Measurements from ENCODE around the gene EFCAB5.
"Not testable (repeated sequence)": the region's sequence is repeated elsewhere in the genome, so short reads cannot be mapped to it uniquely, and the experiment has no call there.

EFCAB5 gene

DNA sequence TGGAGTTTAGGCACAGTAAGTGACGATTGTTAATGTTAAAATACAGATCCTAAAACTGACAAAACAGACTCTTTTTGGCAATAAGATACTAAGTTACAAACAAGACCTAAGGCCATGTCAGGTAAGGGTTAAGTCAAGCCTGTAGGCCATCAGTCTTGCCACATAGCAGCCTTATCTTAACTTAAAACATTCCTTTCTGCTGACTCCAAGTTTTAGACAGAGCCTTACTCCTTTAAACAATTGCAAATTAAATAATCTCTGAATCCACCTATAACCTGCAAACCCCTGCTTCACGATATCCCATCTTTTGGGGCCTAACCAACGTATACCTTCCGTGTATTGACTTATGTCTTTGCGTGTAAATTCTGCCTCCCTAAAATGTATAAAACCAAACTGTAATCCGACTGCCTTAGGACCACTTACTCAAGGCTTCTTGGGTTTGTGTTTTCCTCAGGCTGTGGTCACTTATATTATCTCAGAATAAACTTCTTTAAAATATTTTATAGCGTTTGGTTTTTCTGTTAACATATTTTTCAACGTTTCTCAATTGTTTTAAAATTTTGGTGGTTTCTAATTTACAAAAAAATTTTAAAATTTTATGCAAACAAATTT, 64.4 kb downstream of the EFCAB5 start:
- TF ChIP-seq POLR2A (IDR thresholded peaks at IDR 0.05; ENCODE audit: low read depth, low read length): no peak
- FAIRE-seq: no peak
- no peak for DNase-seq (ENCODE audit: insufficient read length, low spot score)

DNA sequence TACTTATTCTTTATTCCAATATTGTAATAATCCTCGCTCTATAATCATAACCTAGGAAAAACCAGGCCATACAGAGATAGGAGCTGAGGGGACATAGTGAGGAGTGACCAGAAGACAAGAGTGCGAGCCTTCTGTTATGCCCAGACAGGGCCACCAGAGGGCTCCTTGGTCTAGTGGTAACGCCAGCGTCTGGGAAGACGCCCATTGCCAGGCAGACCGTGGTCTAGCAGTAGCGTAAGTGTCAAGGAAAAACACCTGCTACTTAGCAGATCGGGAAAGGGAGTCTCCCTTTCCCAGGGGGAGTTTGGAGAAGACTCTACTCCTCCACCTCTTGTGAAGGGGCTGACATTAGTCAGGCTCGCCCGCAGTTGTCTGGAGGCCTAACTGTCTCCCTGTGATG, 70.5 kb downstream of the EFCAB5 start:
- DNase-seq (ENCODE audit: insufficient read length, low spot score); FAIRE-seq: not testable (repeated sequence)

DNA sequence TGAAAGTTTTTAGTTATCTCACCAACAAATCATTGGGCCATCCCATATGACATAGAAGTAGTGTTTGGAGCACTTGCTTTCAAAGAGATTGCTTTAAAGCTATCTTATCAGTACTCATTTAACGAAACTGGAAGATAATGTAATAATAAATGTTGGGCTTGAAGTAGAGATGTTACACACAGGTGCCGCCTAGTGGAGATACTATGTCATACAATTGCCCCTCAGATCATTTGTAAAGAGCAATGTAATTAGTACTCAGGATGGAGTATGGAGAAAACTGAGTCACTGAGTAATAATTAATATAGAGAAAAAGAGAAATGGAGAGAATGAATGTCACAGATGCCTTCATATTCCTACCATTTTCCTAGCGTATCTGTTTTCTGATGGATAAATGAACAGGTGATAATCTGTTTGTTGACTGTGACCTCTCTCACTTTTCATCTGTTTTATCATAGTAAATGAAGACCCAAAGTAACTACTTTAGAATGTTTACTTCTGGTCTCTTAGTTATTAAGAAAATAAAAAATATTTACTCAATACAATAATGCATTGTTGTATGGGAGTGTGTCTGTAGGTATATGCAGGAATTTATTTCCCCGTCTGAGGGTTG, 80.4 kb downstream of the EFCAB5 start:
- DNase-seq (ENCODE audit: insufficient read length, low spot score) (peak; percentile 1), FAIRE-seq (no peak)
- TF ChIP-seq POLR2A (IDR thresholded peaks at IDR 0.05; ENCODE audit: low read depth, low read length): no peak

DNA sequence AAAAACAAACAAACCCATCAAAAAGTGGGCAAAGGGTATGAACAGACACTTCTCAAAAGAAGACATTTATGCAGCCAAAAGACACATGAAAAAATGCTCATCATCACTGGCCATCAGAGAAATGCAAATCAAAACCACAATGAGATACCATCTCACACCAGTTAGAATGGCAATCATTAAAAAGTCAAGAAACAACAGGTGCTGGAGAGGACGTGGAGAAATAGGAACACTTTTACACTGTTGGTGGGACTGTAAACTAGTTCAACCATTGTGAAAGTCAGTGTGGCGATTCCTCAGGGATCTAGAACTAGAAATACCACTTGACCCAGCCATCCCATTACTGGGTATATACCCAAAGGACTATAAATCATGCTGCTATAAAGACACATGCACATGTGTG, 83.9 kb downstream of the EFCAB5 start:
- not testable (repeated sequence) for DNase-seq (ENCODE audit: insufficient read length, low spot score); FAIRE-seq

DNA sequence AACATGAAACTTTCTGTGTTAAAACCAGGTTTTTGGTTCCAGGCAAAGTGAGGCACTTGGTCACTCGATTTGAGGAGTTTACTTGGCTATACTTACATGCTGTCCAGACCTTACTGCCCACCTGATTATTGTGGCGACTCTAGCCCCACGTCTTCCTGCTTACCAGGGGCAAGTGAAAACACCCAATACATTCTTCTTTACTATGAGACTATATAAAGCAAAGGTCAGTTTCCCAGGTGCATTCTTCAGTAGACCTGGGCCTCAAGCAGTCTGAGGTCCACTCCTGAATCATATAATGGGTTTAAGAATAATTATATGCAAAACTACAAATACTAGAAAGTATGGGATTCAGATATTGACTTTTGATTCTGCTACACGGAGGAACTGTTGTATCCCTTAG, 86.2 kb downstream of the EFCAB5 start:
- no peak for TF ChIP-seq POLR2A (IDR thresholded peaks at IDR 0.05; ENCODE audit: low read depth, low read length)
- FAIRE-seq (no peak), DNase-seq (ENCODE audit: insufficient read length, low spot score) (no peak)

DNA sequence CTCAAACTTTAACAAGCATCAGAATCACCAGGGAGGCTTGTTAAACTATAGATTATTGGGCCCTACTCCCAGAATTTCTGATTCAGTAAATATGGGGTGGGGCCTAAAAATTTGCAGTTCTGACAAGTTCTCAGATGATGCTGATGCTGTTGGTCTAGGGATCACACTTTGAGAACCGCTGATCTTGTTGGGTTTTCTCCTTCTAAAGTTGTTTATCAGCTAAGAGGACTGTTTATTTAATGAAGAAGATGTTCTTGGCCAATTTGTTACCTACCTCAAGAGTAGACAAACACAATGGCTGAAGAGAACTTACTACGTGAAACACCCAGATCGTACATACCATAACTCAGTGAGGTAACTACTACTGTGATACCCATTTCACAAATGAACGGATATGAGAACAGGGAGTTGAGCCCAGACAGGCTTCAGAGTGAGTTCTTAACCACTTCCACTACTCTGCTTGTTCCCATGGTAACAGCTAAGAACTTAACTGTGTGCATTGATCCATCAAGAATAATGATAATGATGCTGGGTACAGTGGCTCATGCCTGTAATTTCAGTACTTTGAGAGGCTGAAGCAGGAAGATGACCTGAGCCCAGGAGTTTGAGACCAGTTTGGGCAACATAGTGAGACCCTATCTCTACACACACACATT, 89.9 kb downstream of the EFCAB5 start:
- DNase-seq (ENCODE audit: insufficient read length, low spot score) (no peak), FAIRE-seq (no peak)
- TF ChIP-seq POLR2A (IDR thresholded peaks at IDR 0.05; ENCODE audit: low read depth, low read length): no peak

DNA sequence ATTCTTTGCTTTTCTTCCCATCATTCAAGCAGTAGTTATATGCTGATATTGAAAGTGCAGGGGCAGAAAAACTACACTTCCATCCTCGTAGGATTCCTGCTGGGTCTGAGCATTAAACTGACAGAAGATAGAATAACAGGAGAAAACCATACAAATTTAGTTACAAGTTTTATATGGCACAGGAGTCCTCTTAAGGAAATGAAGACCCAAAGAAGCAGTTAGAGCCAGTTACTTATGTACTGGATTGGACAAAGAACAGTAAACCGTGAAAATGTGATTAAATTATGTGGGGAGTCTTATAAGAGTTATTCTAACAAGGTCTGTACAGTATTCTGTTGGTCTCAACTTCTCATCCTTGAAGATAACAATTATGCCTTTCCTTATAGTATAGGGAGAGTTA, 93.9 kb downstream of the EFCAB5 start:
- FAIRE-seq (no peak), DNase-seq (ENCODE audit: insufficient read length, low spot score) (no peak)
- TF ChIP-seq POLR2A (IDR thresholded peaks at IDR 0.05; ENCODE audit: low read depth, low read length): no peak

DNA sequence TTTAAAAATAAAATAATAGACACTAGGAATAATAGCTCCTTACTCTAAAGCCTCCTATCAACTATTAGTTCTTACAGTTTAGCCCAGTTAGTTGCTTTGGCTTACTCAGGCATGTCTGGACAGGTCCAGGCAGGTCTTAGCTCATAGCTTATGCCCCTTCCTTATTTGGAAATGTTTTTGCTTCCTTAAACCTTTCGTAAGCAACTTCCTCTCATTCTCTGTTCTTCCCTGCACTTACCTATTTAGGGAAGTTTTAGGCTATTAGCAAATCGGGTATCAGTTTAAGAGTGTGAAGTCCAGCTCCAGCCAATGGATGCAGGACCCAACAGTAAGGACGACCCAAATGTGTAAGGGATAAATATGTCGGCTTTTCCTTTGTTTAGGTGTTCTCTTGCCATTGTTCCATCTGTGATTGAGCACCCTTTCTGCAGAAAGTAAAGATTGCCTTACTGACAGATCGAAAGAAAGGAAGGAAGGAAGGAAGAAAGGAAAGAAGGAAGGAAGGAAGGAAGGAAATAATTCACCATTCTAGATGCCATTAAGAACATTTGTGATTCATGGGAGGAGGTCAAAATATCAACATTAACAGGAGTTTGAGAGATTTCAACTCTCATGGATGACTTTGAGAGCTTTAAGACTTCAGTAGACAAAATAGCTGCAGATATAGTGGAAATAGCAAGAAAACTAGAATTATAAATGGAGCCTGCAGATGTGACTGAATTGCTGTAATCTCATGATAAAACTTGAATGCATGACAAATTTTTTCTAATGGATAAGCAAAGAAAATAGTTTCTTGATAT, 99.5 kb downstream of the EFCAB5 start:
- FAIRE-seq; DNase-seq (ENCODE audit: insufficient read length, low spot score): not testable (repeated sequence)

DNA sequence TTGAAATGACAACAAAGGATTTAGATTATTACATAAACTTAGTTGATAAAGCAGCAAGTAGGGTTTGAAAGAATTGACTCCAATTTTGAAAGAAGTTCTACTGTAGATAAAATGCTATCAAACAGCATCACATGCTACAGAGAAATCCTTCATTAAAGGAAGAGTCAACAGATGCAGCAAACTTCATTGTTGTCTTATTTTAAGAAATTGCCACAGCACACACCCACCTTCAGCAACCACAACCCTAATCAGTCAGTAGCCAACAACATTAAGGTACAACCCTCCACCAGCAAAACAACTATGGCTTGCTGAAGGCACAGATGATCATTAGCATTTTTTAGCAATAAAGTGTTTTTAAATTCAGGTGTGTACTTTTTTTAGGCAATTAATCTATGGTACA, 100.1 kb downstream of the EFCAB5 start:
- no peak for TF ChIP-seq POLR2A (IDR thresholded peaks at IDR 0.05; ENCODE audit: low read depth, low read length)
- DNase-seq (ENCODE audit: insufficient read length, low spot score) (no peak), FAIRE-seq (no peak)

DNA sequence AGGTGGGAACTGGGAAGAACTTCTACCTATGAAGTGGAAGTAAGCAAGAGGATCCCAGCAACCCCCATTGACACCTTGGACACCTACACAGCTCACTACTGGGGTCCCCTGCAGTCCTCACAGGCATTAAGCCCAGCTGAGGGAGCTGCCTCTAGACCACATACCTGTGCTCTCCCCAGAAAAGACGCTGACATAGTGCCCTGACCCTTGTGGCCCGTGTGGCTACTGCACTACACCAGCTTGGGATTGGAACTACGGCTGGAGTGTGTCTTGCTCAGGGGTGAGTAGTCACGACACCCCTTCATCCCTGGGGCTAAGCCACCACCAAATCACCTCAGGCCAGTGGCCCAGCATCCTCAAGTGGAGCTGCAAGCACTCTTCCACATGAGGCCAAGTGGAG, 120.9 kb downstream of the EFCAB5 start:
- DNase-seq (ENCODE audit: insufficient read length, low spot score) (no peak), FAIRE-seq (no peak)
- TF ChIP-seq POLR2A (IDR thresholded peaks at IDR 0.05; ENCODE audit: low read depth, low read length): no peak

DNA sequence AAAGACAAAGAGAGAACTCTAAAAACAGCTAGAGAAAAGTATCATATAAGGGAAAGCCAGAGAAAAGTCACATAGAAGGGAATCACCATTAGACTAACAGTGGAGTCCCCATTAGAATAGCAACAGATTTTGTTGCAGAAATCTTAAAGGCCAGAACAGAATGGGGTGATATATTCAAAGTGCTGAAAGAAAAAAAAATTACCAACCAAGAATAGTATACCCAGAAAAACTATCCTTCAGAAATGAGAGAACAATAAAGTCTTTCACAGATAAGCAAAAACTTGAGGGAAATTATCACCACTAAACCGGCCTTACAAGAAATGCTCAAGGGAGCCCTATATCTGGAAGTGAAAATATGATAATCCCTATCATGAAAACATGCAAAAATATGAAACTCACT, 123.3 kb downstream of the EFCAB5 start:
- TF ChIP-seq POLR2A (IDR thresholded peaks at IDR 0.05; ENCODE audit: low read depth, low read length): no peak
- DNase-seq (ENCODE audit: insufficient read length, low spot score) (no peak), FAIRE-seq (no peak)

DNA sequence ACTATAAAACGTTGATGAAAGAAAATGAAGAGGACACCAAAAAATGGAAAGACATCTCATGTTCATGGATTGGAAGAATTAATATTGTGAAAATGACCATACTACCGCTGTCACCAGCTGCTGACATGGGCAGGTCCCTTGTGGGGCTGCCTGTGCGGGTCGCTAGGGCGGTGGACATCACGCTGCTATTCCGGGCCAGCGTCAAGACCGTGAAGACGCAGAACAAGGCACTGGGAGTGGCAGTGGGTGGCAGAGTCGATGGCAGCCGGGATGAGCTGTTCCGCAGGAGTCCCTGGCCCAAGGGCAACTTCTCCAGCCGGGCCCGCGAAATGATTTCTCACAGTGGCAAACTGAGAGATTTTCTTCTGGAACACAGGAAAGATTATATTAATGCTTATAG, 127.0 kb downstream of the EFCAB5 start:
- no peak for FAIRE-seq
- no peak for DNase-seq (ENCODE audit: insufficient read length, low spot score)
- TF ChIP-seq POLR2A (IDR thresholded peaks at IDR 0.05; ENCODE audit: low read depth, low read length): no peak

DNA sequence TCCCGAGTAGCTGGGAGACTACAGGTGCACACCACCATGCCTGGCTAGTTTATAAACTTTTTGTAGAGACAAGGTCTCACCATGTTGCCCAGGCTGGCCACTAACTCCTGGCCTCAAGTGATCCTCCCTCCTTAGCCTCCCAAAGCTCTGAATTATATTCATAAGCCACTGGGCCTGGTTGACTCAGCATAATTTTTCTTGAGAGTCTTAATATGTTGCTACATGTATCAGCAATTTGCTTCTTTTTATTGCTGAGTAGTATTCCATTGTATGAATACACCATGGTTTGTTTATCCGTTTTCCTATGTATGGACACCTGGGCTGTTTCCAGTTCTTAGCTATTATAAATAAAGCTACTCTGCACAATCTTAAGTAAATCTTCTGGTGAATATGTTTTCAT, 132.8 kb downstream of the EFCAB5 start:
- FAIRE-seq (no peak), DNase-seq (ENCODE audit: insufficient read length, low spot score) (no peak)
- no peak for TF ChIP-seq POLR2A (IDR thresholded peaks at IDR 0.05; ENCODE audit: low read depth, low read length)

DNA sequence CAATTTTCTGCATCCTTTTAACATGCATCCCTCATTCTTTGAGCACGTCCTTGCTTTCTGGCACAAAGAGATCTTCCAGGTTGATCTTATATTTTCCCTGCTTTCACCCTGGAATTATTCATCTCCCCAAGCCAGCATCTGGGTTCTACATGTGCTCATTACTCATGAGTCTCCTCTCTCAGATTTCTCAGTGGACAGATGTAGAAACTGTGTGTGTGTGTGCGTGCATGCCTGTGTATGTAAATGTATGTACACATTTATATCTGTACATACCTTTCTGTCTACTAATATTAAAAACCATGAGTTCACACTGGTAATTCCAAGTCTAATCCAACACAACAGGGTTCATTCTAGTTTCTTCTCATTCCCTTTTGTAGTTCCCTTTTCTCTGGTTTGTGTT, 133.3 kb downstream of the EFCAB5 start:
- FAIRE-seq (no peak), DNase-seq (ENCODE audit: insufficient read length, low spot score) (no peak)
- no peak for TF ChIP-seq POLR2A (IDR thresholded peaks at IDR 0.05; ENCODE audit: low read depth, low read length)

DNA sequence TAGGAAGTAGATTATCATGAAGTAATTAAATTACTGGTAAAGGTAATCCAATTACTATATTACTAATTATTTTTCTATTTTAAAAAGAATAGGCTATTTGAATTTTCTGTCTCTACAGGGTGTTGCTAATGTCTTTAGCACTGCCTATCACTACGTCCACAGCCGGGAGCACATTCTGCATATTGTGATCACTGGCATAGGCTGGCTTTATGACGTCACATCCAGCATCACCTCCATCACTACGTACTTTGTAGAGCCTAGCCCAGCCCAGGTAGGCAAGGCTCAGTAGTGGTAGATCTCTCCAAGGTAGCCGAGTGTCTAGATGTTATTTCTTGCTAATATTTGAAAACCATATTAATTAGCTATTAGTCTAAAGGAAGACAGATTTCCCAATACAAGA, 141.3 kb downstream of the EFCAB5 start:
- no peak for FAIRE-seq

More for the DNA sequence above, 141.3 kb downstream of the EFCAB5 start:
- TF ChIP-seq POLR2A (IDR thresholded peaks at IDR 0.05; ENCODE audit: low read depth, low read length): no peak
- DNase-seq (ENCODE audit: insufficient read length, low spot score): no peak

All from H54 (cell line).